ENCODE measurements around the gene SHMT1.
A peak's percentile ranks its signal among the peaks of the same experiment; 100 is the strongest.
"Not testable (repeated sequence)": the region's sequence is repeated elsewhere in the genome, so short reads cannot be mapped to it uniquely, and the experiment has no call there.

The SHMT1 gene

DNA sequence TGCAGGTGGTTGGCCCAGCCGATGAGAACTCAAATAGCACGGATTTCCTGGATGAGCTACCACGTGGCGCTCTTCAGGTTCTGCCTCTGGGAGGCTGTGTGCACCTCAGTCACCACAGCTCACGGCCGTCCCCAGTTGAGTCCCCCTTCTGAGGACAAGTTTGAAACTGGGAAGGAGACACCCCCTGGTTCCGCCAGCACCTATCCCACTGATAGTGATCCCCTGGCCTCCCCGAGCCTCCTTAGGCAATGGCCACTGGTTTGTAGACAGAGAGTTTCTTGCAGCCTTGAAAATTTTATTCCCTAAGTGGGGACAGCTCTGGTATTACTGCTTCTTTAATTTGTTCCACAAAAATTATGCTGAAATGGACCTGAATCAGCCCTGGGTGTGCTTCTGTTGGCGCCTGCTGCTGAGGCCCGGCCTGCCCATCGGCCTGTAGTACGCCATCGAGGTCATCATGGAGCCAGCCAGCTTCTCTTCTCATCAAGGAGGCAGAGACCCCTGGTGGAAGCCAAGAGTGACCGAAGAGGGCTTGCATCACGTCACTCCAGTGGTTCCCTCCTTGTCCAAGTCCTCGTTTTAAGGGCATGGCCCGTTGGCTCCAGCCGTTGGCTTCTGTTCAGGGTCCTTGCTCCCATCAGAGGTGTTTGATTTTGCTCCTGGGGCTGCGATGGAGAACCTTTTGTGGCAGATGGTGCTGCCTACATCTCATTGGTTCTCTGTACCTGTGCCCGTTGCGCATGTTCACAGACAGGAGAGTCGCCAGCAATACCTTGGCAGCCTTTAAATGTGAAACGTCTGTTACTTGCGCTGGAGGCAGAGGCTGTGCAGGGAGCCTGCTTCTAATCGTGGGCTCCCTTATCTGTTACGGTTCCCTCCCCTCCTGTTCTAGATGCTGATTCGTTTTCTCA, 39.0 kb downstream of the SHMT1 start:
- DNase-seq (ENCODE audit: low spot score): no peak

DNA sequence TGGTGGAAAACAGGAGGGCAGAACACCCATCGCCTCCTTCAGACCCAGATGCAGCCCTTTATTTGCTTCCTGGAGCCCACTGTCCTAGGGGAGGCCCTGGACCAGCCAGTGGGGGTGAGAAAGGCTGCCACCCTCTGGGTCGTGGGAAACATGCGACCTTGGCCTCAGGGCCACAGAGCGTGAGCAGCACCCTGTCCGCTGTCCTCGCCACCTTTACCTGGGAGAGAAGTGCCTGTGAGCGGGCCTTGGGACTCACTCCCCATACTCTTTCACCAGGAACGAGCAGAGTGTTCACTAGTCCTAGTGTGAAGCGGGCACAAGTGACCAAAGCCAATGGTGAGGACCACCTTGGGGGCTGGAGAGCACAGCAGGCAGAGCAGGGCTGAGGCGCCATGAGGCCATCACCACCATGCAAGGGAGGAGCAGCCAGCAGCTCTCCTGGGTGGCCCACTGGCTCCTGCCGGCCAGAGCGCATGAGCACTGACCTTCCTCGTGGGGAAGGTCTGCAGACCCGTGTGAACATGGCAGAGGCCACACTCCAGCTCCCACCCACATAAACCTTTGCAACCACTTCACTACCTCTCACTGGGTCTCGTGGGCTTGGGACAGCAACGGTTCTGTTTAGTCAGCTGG, 39.7 kb downstream of the SHMT1 start:
- no peak for DNase-seq (ENCODE audit: low spot score)

GRCh38 chr17:18323007-18323406, 40.3 kb downstream of the SHMT1 start:
- DNase-seq (ENCODE audit: low spot score): peak; percentile 7

GRCh38 chr17:18322522-18322921, 40.8 kb downstream of the SHMT1 start:
- no peak for DNase-seq (ENCODE audit: low spot score)

- no peak for DNase-seq (ENCODE audit: low spot score)
Observed at GRCh38 chr17:18321309-18321708, 42.0 kb downstream of the SHMT1 start.

DNA sequence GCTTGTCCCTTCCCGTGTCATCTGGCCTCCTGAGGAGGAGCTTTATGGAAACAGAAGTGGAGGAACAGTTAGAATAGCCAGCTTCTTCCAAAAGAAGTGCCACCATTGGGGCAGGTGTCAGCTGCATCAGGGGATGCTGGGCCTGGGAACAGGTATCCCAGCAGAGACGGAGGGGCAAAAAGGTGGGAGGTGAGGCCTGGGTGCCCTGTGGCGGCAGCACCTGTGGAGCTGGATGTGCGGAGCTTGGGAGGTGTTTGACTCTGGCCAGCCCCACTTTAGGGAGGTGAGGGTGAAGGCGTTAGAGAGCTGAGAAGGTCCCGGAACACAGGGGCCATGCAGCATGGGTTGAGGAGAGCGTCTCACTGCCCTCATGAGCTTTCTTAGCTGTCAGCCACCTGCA, 43.0 kb downstream of the SHMT1 start:
- no peak for DNase-seq (ENCODE audit: low spot score)

DNA sequence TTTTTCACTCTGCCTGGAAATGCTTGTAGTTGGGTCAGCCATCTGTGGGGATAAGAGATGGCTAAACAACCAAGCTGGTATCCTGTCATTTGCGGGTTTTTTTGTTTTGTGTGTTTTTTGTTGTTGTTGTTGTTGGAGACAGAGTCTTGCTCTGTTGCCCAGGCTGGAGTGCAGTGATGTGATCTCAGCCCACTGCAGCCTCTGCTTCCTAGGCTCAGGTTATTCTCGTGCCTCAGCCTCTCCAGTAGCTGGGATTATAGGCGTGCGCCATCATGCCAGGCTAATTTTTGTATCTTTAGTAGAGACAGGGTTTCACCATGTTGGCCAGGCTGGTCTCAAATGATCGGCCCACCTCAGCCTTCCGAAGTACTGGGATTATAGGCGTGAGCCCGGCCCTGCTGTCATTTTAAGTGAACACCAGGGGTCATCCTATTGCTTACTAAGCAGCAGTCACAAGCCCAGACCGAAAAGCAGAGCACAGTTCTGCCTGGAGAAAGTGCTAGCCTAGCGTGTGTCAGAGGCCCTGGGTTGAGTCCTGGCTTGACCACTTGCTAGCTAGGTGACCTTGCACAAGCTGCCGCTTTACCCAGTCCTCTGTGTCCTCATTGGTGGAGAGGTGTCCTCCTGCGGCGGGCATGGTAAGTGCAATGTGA, 43.6 kb downstream of the SHMT1 start:
- DNase-seq (ENCODE audit: low spot score): peak; percentile 12

DNA sequence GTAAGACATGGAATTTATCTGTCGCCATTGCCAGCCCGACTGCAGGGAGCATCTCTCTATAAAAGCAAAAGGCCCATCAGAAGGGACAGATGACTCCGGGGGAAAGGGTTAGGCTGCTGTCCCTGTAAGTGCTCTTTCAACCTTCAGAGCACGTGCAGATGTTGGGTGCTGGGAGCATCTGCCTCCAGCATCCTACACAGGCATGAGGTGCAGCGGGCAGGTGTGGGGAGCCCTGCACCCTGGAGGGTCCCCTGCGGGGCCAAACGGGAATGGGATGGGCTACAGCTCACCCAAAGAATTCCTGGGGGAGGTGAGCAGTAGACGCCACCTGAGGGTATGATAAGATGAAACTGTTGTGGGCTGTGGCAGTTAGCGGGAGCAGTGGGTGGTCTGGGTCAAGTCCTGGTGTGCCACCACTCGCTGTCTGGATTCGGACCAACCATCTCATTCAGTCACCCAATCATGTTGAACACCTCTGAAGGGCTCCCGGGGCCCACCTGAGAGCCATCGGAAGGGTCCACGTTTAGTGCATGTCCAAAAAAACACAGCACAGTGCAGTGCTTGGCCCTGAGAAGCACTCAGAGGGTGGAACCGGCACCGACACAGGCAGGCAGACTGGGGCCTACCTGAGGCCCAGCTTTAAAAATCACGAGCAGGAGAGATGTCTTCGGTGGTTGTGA, 44.4 kb downstream of the SHMT1 start:
- DNase-seq (ENCODE audit: low spot score): no peak

GRCh38 chr17:18318117-18318516, 45.2 kb downstream of the SHMT1 start:
- DNase-seq (ENCODE audit: low spot score): no peak

- DNase-seq (ENCODE audit: low spot score): no peak
Observed at GRCh38 chr17:18315961-18316360, 47.4 kb downstream of the SHMT1 start.

GRCh38 chr17:18315562-18315922, 47.8 kb downstream of the SHMT1 start:
- no peak for DNase-seq (ENCODE audit: low spot score)

DNA sequence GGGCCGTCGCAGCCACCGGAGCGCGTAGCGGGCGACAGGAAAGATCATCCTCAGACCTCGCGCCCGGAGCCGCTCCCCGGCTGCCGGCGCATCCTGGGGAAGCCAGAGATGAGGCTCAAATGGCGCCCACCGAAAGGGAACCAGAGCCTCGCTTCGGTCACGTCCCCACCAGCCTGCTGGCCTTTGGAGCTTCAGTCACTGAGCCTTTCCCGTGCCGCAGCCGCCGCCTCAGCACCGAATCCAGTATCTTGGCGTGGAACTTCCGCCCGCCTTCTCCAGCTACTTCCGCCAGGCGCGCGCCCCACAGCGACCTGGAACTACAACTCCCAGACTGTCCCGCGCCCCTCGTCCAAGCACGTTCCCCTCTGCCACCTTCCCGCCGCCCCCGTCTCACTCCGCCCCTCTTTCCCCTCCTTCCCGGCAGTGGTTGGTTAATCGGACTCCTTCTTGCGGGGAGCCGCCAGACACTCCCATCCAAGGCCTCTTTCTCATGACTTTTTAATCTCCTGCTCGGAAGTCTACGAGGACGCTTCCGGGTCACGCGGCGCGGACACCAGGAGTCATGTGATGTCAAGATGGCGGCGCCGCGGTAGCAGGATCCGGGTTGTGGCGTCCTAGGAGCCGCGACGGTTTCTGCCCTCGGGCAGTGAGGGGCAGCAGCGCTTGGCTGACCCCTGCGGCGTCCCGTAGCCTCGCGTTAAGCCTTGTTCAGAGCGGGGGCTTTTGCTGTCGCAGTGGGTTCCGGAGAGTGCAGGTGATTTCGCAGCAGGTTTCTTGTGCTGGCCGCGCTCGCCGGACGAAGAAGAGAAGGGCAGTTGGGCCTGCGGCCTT, 48.4 kb downstream of the SHMT1 start, which contains the start of the genes SMCR8 and TOP3A:
Gene SMCR8 (plus strand): TSS at position 563 of the 831 bp plus-strand sequence. CDS start 497 bp downstream, outside the sequence.
Gene TOP3A (minus strand): TSS at position 264 of the 831 bp plus-strand sequence. CDS start 216 bp downstream, at position 48.
- DNase-seq (ENCODE audit: low spot score): peak; percentile 65

DNA sequence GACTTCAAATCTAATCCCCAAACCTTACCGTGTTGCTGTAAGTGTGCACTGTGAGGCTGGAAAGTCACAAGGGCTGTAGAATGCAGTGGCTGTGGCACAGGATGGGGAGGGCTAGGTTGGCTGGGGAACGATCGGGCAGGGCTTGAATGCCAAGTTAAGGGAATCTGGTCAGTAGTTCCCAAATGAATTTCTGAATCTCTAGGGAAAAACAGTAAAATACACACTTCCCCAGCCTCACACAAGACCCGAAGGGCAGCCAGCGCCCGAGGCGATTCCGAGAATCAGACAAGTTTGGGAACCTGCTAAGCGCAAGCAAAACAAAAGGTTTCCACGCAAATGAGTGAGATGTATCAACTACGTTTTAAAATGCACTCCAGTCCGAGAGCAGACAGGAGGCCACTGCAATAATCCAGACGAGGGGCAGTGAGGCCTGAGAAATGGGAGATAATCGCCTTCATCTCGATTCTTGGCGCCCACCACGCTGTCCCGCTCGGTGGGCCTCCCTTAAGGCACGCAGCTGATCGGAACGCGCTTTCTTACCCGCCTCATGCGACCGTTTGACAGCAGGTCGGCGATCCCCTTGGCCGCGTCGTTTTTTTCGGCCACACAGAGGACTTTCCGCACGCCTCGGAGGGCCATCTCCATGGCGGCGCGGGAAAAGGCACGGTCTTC, 49.2 kb downstream of the SHMT1 start:
- no peak for DNase-seq (ENCODE audit: low spot score)

DNA sequence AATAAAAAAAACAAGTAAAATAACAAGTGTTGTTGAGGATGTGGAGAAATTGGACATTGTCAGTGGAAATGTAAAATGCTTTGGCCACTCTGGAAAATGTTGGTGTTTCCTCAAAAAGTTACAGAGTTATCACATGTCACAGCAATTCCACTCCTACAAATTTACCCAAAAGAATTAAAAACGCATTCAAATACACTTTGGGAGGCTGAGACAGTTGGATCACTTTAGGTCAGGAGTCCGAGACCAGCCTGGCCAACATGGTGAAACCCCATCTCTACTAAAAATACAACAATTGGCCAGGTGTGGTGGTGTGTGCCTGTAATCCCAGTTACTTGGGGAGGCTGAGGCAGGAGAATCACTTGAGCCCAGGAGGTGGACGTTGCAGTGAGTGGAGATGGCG, 54.1 kb downstream of the SHMT1 start:
- no peak for DNase-seq (ENCODE audit: low spot score)

- not testable (repeated sequence) for DNase-seq (ENCODE audit: low spot score)
Observed at GRCh38 chr17:18303206-18303605, 60.1 kb downstream of the SHMT1 start.

DNA sequence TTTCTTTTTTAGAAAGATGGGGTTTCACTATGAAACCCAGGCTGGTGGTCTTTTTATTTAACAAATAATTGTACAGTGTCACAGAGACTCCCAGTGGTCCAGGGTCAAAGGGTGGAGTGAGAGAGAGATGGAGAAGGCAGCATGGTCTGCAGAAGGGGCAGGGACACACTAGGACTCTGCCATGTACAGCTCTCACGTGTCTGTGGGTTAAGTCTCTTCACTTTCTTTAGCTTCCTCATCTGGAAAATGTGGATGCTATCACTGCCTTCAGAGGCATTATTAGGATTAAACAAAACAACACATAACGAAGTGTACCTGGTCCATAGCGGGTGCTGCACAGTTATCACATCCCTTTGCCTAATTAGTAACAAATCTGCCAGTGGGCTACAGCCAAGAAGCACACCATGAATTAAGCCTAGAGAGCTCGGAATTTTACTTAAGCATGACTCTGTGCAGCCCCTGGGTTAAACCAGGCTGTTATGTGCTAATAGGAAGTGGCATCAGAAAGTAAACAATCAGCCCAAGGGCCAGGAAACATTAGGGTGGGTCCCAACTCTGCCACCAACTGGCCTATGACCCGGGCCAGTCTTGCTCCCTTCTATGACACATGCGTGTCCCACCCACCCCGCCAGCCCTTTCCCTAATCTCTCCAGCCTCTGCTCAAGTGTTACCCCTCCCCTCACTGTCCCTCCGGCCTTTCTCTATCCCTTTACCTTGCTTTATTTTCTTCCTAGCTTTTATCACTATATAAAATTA, 62.4 kb downstream of the SHMT1 start:
- no peak for DNase-seq (ENCODE audit: low spot score)

- DNase-seq (ENCODE audit: low spot score): not testable (repeated sequence)
Observed at GRCh38 chr17:18298061-18298460, 65.3 kb downstream of the SHMT1 start.

- no peak for DNase-seq (ENCODE audit: low spot score)
Observed at GRCh38 chr17:18291718-18292540, 71.4 kb downstream of the SHMT1 start.

- DNase-seq (ENCODE audit: low spot score): no peak
Observed at GRCh38 chr17:18285296-18285695, 78.1 kb downstream of the SHMT1 start.
